H9 (cell line): Measurements from ENCODE around the gene ZNF564. TPM values are rescaled to one million over a fixed set of nuclear protein-coding genes. Genes with fewer than 3 reads are reported as not detected.

Experiments
- DNase-seq: peaks from one replicate; pipeline ENCODE4 v3.0.0-alpha.2; 2017
- H2AFZ ChIP-seq: one replicate; pipeline ENCODE4 v1.6.1; 2013; ENCODE audit warnings: mild to moderate bottlenecking, low read length, control low read depth, moderate library complexity
- H2AK5ac ChIP-seq: 2 replicates; pipeline ENCODE4 v1.6.1; 2013; ENCODE audit warnings: low read length, control low read depth, mixed read lengths; ENCODE audit not compliant: insufficient read length
- H2BK120ac ChIP-seq: one replicate; pipeline ENCODE4 v1.6.1; 2013; ENCODE audit warnings: low read depth, mild to moderate bottlenecking, low read length, control low read depth, inconsistent platforms; ENCODE audit not compliant: poor library complexity, severe bottlenecking
- H2BK12ac ChIP-seq: 2 replicates; pipeline ENCODE4 v1.6.1; 2013; ENCODE audit warnings: low read length, control low read depth, mixed read lengths, low read depth; ENCODE audit not compliant: insufficient read length
- H2BK15ac ChIP-seq: 2 replicates; pipeline ENCODE4 v1.6.1; 2013; ENCODE audit warnings: low read depth, low read length, control low read depth
- H2BK20ac ChIP-seq: one replicate; pipeline ENCODE4 v1.6.1; 2013; ENCODE audit warnings: low read depth, mild to moderate bottlenecking, low read length, control low read depth, inconsistent platforms; ENCODE audit not compliant: poor library complexity, severe bottlenecking
- H2BK5ac ChIP-seq: 2 replicates; pipeline ENCODE4 v1.6.1; 2013; ENCODE audit warnings: low read length, control low read depth, mixed read lengths; ENCODE audit not compliant: insufficient read length
- H3K14ac ChIP-seq: 2 replicates; pipeline ENCODE4 v1.6.1; 2013; ENCODE audit warnings: low read length, control low read depth; ENCODE audit not compliant: insufficient read depth
- H3K18ac ChIP-seq: 2 replicates; pipeline ENCODE4 v1.6.1; 2013; ENCODE audit warnings: low read depth, mild to moderate bottlenecking, mixed read lengths, low read length, control low read depth; ENCODE audit not compliant: insufficient read length
- H3K23ac ChIP-seq: 2 replicates; pipeline ENCODE4 v1.6.1; 2013; ENCODE audit warnings: low read length, control low read depth, mixed read lengths, low read depth; ENCODE audit not compliant: insufficient read length
- H3K23me2 ChIP-seq: 2 replicates; pipeline ENCODE4 v1.6.1; 2013; ENCODE audit warnings: low read depth, mild to moderate bottlenecking, mixed read lengths, low read length, control low read depth; ENCODE audit not compliant: insufficient read length, poor library complexity, severe bottlenecking
- H3K27ac ChIP-seq: 2 replicates; pipeline ENCODE4 v1.5.1; 2013; ENCODE audit warnings: low read length, control low read depth, mixed read lengths, low read depth; ENCODE audit not compliant: insufficient read length
- H3K27me3 ChIP-seq: 2 replicates; pipeline ENCODE4 v1.6.1; 2013; ENCODE audit warnings: low read length, control low read depth, inconsistent platforms; ENCODE audit not compliant: insufficient read depth
- H3K4ac ChIP-seq: 2 replicates; pipeline ENCODE4 v1.6.1; 2013; ENCODE audit warnings: low read depth, mild to moderate bottlenecking, control low read depth, inconsistent platforms, low read length, moderate library complexity
- H3K4me1 ChIP-seq: 2 replicates; pipeline ENCODE4 v1.6.1; 2013; ENCODE audit warnings: low read length, control low read depth, inconsistent platforms; ENCODE audit not compliant: insufficient read depth
- H3K4me2 ChIP-seq: 2 replicates; pipeline ENCODE4 v1.6.1; 2013; ENCODE audit warnings: low read length, control low read depth, mixed read lengths; ENCODE audit not compliant: insufficient read length, insufficient read depth
- H3K56ac ChIP-seq: 2 replicates; pipeline ENCODE4 v1.6.1; 2013; ENCODE audit warnings: low read depth, mild to moderate bottlenecking, mixed read lengths, low read length, control low read depth; ENCODE audit not compliant: insufficient read length
- H3K79me1 ChIP-seq: 2 replicates; pipeline ENCODE4 v1.6.1; 2013; ENCODE audit warnings: low read depth, mild to moderate bottlenecking, moderate library complexity, low read length, control low read depth, inconsistent platforms; ENCODE audit not compliant: insufficient read depth, poor library complexity, severe bottlenecking
- H3K79me2 ChIP-seq: 2 replicates; pipeline ENCODE4 v1.6.1; 2013; ENCODE audit warnings: low read length, control low read depth, inconsistent platforms; ENCODE audit not compliant: insufficient read depth
- H3K9ac ChIP-seq: 2 replicates; pipeline ENCODE4 v1.6.1; 2013; ENCODE audit warnings: low read length, control low read depth, mixed read lengths; ENCODE audit not compliant: insufficient read length; ENCODE audit errors: extremely low read depth
- H3K9me3 ChIP-seq: one replicate; pipeline ENCODE4 v1.6.1; 2013; ENCODE audit warnings: low read depth, low read length, inconsistent platforms; ENCODE audit not compliant: control insufficient read depth
- H3T11ph ChIP-seq: one replicate; pipeline ENCODE4 v1.6.1; 2013; ENCODE audit warnings: mild to moderate bottlenecking, low read length, control low read depth, inconsistent platforms
- H4K20me1 ChIP-seq: one replicate; pipeline ENCODE4 v1.6.1; 2013; ENCODE audit not compliant: control insufficient read depth, insufficient read length, insufficient read depth
- H4K5ac ChIP-seq: 2 replicates; pipeline ENCODE4 v1.6.1; 2013; ENCODE audit warnings: low read depth, mild to moderate bottlenecking, mixed read lengths, low read length, control low read depth; ENCODE audit not compliant: insufficient read length
- H4K8ac ChIP-seq: replicated peaks from 2 replicates; pipeline ENCODE4 v1.6.1; 2013; ENCODE audit warnings: low read length, control low read depth, mixed read lengths, low read depth; ENCODE audit not compliant: insufficient read length
- H4K91ac ChIP-seq: 2 replicates; pipeline ENCODE4 v1.6.1; 2013; ENCODE audit warnings: low read depth, mild to moderate bottlenecking, moderate library complexity, mixed read lengths, low read length, control low read depth; ENCODE audit not compliant: insufficient read length
- H3K27ac Mint-ChIP-seq, 3 experiments: 2 replicates in 2 of 3; 3 replicates in 1 of 3; pipeline ENCODE4 v1.8.0; 2020 to 2021; ENCODE audit warnings: mixed read lengths in 3 of 3, mild to moderate bottlenecking in 1 of 3, moderate library complexity in 1 of 3
- H3K27me3 Mint-ChIP-seq: 2 replicates; pipeline ENCODE4 v1.8.0; 2021; ENCODE audit warnings: low read depth, mild to moderate bottlenecking, moderate library complexity, mixed read lengths
- H3K36me3 Mint-ChIP-seq, 3 experiments: 2 replicates in 2 of 3; 3 replicates in 1 of 3; pipeline ENCODE4 v1.8.0; 2020 to 2021; ENCODE audit warnings: low read depth in 3 of 3, mixed read lengths in 3 of 3; ENCODE audit not compliant: insufficient read depth in 1 of 3
- H3K4me1 Mint-ChIP-seq, 2 experiments: 2 replicates each; pipeline ENCODE4 v1.8.0; 2020; ENCODE audit warnings: mixed read lengths in 2 of 2
- H3K4me3 Mint-ChIP-seq, 2 experiments: 2 replicates in 1 of 2; 3 replicates in 1 of 2; pipeline ENCODE4 v1.8.0; 2020 to 2021; ENCODE audit warnings: mild to moderate bottlenecking in 2 of 2, mixed read lengths in 2 of 2, moderate library complexity in 1 of 2
- H3K9me3 Mint-ChIP-seq, 2 experiments: 2 replicates in 1 of 2; 3 replicates in 1 of 2; pipeline ENCODE4 v1.8.0; 2020; ENCODE audit warnings: mild to moderate bottlenecking in 2 of 2, mixed read lengths in 2 of 2, moderate library complexity in 1 of 2
- CTCF ChIP-seq: fragments of 200-600 bp; sonication (generic); conservative IDR thresholded peaks from 3 replicates; pipeline ENCODE4 v1.8.0; 2021; ENCODE audit warnings: antibody characterized with exemption, mild to moderate bottlenecking
- WGBS: extraction: QIAGEN DNeasy Blood & Tissue Kit; methylation state at CpG from one replicate; pipeline ENCODE4 v1.1.7; 2013; ENCODE audit warnings: missing lambda C conversion rate, low lambda C conversion rate, mixed read lengths; ENCODE audit not compliant: insufficient read length; ENCODE audit errors: extremely low coverage; 5-methylcytosine and 5-hydroxymethylcytosine counted together
- total RNA-seq: library from RNA; stranded (reverse); gene quantifications from 2 replicates; pipeline ENCODE4 v1.2.1, GENCODE V29; 2021

ZNF564 gene
- total RNA-seq, 1 experiment from 2014 or later = 11.3 TPM

DNA sequence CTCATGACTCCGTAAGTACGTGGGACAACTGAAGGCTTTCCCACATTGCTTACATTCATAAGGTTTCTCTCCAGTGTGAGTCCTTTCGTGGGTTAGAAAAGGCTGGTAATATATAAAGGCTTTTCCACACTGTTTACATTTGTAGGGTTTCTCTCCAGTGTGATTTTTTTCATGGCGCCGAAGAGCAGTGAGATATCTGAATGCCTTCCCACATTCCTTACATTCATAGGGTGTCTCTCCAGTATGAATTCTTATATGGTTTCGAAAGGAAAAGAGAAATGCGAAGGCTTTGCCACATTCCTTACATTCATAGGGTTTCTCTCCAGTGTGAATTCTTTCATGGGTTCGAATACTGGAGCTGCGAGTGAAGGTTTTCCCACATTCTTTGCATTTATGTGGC is 29.8 kb upstream of the ZNF564 start:
- no peak overlapping the region for H3K27ac Mint-ChIP-seq
- no peak overlapping the region for H2BK12ac ChIP-seq

More for the DNA sequence above, 29.8 kb upstream of the ZNF564 start:
- no peak overlapping the region for H3K23ac ChIP-seq
- Mint-ChIP-seq H3K27me3 (no peaks in the 10 kb centered on the region), H3K9me3 (peaks cover 41 to 45% of the 10 kb centered on the region in 2 experiments), H3K36me3 (peaks cover 53 to 58% (median 57%) of the 10 kb centered on the region in 3 experiments), H3K4me3 (no peak overlapping the region), H3K4me1 (no peaks in the 10 kb centered on the region)
- H3K79me1 ChIP-seq = no peaks in the 10 kb centered on the region
- no peaks in the 10 kb centered on the region for H3K27me3 ChIP-seq
- H2BK5ac ChIP-seq = no peak overlapping the region
- H3K18ac ChIP-seq = no peak overlapping the region
- WGBS = no CpG with 5 or more reads among the region's 9 CpGs
- peaks cover 16% of the 10 kb centered on the region for H3K9me3 ChIP-seq
- H4K20me1 ChIP-seq = no peaks in the 10 kb centered on the region
- no peak overlapping the region for H3K14ac ChIP-seq
- H2AK5ac ChIP-seq = no peak overlapping the region
- no peak overlapping the region for H4K5ac ChIP-seq
- H2BK120ac ChIP-seq = no peak overlapping the region
- H3K56ac ChIP-seq = no peak overlapping the region
- H3K4ac ChIP-seq = no peak overlapping the region
- no peak overlapping the region for H2AFZ ChIP-seq
- no peak for DNase-seq
- no peak overlapping the region for H4K91ac ChIP-seq
- no peak overlapping the region for H3T11ph ChIP-seq
- H2BK20ac ChIP-seq = no peak overlapping the region
- H4K8ac ChIP-seq = no peak overlapping the region
- H3K79me2 ChIP-seq = no peaks in the 10 kb centered on the region
- H3K9ac ChIP-seq = no peak overlapping the region
- no peak overlapping the region for H3K27ac ChIP-seq
- no peak overlapping the region for H3K4me2 ChIP-seq
- no peaks in the 10 kb centered on the region for H3K4me1 ChIP-seq
- no peaks in the 10 kb centered on the region for H3K23me2 ChIP-seq
- no peak overlapping the region for H2BK15ac ChIP-seq
- TF ChIP-seq CTCF = no peak
